ENCODE results near the gene CACNA2D3.
"Not testable (repeated sequence)": the region's sequence is repeated elsewhere in the genome, so short reads cannot be mapped to it uniquely, and the experiment has no call there.

GRCh38 chr3:54116129-54116528 is 6.2 kb upstream of the CACNA2D3 start:
- not testable (repeated sequence) for TF ChIP-seq POLR2A, CTCF (IDR thresholded peaks at IDR 0.05)

Data from lower leg skin (tissue), 3 donors.